DMS79 treated with DMSO at 0.1 percent for 48 hours (cell line): ENCODE results near the gene WLS.
"Not testable (repeated sequence)": the region's sequence is repeated elsewhere in the genome, so short reads cannot be mapped to it uniquely, and the experiment has no call there.

Experiments
- DNase-seq: peaks from one replicate; lab custom pipeline; 2025; lab: John Stamatoyannopoulos, UW

The WLS gene

DNA sequence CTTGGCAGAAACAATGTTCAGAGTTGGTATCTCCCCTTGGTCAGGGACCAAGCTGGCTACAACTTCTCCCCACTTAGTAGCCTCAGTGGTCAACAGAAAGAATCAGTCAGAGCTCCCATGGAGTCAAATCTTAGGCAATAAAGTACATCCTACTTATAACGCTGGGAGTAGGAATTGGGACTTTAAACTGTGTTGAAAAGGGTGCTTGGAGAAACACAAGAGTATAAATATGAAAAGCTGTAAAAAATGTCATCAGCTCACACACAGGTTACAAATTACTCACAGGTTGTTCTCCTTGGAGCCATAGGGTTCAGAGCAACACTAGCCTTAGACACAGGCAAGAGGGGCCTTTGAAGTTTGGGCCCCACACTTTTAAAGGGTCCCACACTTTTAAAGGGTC, 67.4 kb downstream of the WLS start:
- no peak for DNase-seq

DNA sequence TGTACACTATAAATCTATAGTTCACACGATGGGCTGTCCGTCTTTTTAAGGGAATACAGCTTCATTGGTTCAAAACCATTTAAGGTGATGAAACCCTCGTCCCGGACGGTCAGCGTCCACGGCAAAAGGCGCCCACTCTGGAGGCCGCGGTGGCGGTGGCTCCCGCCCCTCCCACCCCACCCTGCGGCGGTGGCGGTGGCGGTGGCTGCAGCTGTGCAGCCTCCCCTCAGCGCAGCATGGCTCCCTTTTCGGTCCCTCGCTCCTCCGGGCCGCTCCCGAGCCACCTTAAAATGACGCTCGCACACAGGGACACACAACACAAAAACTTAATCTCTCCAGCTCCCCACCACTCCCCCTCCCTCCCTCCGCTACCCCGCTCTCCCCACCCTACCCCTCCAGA, 69.1 kb downstream of the WLS start:
- no peak for DNase-seq

DNA sequence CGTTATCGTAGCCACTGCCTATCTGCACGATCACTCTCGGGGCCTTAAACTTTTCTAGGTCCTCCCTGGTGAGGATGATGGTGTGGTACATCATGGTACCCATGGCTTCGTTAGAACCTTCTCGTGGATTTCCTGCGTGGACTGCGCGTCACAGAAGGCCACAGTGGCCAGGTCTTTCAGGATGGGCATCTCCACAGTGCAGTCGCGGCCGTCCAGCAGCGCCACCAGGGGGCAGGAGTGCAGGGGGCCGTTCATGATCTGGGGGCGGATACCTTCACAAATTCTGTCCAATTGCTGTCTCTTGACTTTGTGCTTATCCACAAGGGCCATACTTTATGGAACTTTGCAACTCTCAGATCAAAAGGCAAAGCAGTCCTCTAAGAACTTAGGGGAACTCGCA, 69.6 kb downstream of the WLS start:
- DNase-seq: no peak

DNA sequence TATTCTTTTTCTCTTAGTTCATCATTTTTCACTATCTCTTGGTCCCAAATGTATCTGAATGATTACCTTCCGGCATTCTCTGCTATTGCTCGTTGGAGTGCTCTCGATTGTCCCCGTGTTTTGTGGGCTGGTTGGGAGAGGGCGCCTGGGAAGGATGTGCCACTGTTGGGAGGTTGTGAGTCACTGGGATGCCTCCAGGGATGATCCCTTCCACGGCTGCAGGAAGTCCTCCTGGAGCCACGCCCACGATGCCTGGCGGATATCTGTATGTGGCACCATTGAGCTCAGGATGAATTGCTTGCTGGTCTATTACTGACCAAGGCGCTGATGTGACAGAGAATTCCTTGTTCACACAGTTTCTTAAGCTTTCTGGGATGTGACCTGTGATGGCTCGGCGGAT, 70.7 kb downstream of the WLS start:
- DNase-seq: not testable (repeated sequence)

DNA sequence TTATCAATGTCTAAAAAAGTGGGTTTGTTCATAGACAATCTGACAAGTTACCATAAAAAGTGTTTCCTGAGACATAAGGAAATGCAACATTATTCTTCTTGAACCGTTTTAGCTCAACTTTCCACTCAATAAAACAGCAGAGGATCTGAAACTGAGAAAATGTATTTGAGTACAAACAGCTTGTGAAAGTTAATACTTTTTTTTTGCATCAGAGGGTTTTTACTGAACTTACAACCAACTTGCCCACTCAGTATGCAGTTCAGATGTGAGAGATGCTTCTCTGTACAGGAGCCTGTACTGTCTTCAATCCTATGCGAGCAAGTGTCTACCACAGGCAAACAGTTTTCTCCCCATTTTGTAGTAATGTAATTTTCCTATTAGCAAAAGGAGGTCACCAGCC, 71.4 kb downstream of the WLS start:
- DNase-seq: not testable (repeated sequence)

DNA sequence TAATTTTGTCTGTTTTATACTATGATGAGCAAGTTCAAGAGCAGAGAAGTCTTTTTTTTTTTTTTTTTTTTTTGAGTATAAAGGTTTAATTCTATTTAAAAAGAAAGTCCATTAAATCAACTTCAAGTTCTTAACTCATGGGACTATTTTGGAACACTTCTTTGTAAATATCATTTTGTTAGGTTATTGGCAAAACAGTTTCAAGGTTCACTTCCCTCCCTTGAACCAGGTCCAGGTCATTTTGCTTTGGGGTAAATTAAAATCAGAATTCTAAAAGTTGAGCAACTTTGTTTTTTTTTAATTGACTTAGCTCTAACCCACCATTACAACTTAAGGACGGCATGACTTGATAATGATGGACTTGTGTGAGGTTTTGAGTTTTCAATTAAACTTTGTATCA, 72.3 kb downstream of the WLS start:
- DNase-seq: no peak

DNA sequence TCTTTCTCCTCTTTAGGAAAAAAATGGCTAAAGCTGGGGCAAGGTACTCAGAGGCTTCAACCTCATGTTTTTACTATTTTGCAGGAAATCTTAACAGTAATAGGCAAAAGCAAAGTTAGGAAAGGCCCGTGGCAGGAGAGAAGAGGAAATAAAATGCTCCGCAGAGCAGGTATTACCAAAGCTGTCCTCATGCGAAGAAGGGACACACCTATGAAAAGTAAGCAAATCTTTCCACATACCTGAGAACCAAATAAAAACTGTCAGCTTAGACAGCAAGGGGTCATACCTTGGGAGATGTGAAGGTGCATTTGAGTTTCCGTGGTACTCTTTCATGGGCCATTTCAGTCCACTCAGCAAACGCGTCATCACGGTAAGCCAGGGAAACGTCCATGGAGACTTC, 73.5 kb downstream of the WLS start:
- DNase-seq: no peak

DNA sequence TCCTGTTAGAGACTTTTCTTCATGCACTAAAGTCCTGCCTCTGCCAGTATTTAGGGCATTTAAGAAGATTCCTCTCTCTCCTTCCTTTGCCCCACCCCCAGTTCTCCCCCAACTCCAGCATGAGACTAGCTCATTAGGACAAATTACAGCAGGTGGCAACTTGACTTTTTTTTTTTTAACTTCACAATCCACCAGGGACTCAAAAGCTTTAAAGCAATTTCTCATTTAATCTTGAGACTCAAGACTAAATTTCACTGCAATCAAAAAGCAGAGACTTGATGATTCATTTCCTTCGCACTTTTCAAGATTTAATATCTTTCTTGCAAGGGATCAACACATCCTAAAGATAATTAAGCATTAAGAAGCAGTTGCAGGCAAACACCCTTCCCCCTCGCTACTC, 74.9 kb downstream of the WLS start:
- no peak for DNase-seq

DNA sequence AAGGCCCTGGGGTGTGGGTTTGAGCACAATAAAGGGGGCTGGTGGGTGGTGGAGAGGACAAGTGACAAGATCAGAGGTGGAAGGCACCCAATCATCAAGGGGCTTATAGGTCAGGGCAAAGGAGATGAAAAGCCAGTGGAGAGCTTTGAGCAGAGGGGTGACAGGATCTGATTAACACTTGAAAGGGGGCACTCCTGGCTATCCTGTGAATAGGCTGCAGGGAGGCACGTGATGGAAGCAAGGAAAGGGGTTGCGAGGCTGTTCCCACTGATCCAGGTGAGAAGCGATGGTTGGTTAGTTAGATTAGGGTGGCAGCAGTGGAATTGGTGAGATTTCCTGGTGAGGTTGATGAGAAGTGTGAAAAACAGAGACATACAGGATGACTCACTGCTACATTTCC, 80.6 kb downstream of the WLS start:
- no peak for DNase-seq

DNA sequence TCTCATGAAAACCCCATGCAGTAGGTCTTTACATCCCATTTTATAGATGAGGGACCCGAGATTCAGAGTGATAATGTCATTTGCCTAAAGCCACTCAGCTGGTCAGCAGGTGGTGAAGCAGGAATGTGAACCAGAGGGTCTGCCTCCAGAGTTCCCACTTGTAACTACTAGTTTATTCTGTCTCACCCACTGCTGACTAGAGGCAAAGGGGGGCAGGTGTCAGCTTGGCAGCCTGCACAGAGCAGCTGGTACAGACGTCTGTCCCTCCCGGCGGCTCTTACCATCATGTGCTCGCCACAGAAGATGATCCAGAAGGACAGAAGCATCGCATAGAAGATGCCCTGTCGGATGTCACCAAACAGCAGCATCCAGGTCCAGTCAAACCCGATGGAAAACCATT, 82.4 kb downstream of the WLS start:
- DNase-seq: no peak

DNA sequence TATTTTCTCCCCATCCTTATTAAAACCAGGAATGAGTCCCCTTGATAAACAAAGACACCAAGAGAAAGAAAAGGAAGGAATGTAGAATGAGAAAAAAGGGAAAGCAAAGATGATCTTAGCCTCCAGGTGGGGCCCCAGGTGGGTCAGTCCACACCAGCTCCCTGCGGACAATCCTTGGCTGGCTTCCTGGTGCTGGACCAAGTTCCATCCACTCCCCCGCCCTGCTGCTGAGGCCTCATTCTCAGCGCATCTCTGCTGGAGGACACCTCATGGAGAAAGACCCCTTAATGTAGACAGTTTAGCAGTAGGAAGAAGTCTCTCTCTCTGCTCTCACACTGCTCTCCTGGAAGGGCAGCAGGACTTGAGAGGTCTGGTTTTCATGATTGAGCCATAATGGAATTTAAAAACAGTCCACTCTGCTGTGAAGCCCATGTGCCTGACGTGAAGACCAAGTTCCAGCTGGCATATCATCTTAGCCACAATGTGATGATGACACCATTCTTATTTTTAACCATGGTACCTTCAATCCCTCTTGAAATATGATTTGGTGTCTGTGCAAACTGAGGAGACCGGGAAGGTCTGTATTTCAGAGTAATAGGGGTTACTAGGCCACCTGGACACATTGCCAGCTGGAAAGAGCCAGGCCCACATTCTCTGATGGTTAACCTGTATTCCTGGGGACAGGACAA, 83.1 kb downstream of the WLS start:
- no peak for DNase-seq

DNA sequence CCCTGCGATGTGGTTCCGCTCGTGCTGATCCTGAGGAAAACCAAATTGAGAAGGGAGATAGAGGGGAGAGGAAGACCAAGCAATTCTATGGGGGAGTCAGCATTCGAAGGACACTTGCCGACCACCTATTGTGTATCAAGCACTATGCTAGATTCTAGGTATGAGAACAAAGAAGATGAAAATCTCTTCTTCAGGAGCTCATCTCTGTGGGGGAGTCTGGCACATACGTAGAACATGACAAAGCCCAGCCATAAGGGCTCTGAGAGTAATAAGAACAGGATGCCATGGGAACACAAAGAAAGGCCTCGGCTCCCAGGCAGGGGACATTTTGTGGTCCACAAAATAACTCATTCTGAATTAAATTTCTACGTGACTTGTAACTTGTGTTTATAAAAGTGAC, 83.7 kb downstream of the WLS start:
- DNase-seq: no peak

DNA sequence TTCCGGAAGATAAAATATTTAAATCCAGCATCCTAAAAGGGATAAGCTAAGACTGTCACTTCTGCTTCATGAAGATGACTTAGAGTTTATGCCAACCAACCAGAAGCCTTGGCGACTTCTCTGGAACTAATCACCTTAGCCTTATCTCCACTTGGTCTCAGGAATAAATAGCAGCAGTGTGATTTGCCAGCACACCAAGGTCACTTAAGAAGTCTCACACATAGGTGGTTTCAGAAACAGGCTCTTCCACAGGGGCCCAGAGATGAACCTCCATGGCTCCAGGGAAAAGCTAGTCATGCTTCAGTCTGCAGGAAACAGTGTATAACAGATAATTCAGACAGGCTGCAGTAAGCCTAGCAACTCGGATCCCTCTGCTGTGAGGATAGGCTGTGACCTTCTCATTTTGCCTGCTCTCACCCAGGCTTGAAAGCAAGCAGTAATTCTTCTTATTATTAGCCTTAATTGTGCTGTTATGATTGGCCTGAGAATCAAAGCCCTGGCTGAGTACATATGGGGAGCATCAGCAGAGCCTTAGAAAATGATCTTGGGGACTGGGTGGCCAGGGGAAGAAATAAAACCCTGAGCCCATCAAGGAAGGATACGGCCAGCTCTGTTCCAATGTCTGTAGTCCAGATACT, 84.7 kb downstream of the WLS start:
- DNase-seq: no peak

DNA sequence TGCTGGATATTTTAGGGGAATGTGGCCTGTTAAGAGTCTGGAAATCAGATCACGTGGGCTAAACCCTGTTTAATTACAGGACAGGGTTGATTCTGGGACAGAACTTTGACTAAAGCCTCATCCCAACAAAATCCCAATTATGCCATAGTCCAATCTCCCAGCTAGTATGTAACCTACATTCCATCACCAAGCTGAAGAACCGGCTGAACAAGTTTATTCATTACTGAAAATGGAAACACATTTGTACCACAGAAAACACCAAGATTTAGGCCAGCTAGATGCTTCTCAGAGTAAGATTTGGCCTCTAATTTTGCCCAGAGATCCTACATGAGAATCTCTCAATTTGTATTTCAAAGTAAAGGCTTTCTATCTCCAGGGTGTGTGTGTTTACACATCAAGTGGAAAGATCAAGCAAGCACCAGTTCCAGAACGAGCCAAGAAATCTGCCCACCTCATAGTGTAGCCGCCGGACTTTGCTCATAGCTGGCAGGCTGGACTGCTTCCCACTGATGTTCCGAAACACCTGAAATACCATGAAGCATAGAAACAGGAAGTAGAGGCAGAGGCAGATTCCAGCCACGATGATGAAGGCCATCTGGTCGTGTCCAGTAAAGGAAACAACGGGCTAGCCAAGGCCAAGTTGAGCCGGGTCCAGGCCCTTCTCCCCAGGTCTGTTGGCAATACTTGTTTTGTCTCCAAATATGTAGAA, 86.8 kb downstream of the WLS start:
- DNase-seq: no peak

DNA sequence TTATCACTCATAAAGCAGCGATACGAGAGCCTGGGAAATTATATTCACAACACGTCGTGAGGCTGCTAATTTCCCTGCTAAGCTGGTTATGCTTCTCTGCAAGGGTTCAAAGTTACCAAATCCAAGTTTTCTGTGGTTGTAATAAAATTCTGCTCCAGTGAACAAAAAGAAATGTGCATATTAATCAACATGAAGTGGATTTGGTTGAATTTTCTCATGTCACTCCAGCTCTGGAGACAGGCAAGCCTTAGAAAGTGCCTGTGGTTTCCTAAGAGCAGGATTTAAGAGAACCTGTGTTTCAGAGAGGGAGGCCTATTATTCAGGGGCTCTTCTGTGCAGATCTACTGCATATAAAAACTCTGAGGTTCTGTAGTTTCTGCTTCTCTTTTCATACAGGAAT, 87.5 kb downstream of the WLS start:
- no peak for DNase-seq

DNA sequence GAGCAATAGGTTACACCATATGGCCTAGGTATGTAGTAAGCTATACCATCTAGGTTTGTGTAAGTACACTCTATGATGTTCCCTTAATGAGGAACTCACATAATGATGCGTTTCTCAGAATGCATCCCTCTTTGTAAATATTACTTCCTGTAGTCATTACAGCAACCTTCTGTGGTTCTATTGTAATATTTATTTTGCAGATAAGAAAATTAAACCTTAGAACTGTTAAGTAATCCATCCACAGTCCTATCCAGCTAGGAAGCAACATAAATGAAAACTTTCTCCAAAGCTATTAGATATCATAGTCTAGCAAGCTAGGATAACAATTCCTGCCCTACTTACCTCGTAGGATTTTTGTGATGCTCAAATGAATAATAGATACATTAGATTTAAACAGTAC, 88.7 kb downstream of the WLS start:
- DNase-seq: no peak

DNA sequence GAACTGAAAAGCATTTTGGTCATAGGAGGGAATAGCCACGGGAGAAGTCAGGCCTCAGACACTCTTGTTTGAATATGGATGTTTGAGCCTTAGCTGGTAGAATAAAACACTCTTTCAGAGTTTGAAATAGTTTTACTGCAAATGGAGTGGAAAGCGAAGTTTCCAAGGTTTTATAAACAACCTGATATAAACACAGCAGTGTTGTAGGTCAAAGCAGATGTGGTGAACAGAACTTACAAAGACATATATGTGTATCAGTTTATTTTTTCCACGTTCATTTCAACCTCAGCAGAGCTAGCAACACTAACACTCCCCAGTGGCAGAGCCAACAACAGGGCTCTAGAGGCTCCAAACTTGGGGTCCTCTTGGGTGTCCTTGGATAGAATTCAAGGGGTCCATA, 89.9 kb downstream of the WLS start:
- no peak for DNase-seq

DNA sequence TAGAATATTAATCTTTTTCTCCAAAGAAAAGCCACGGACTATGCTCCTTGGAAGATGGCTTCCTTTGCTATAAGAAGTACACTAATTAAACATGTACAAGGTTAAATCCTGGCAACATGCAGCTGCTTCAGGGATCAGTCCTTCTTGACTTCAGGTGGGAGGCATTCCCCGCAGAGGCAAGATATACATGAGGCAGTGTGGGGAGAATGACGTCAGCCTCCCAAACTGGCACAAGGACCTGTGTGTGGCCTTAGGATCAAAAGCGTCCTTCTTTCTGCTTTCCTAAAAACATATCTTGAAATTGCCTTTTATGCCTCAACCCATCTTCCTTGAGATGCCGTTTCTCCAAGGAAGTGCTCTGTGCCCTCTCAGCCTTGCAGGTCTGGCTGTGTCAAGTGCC, 90.3 kb downstream of the WLS start:
- no peak for DNase-seq

DNA sequence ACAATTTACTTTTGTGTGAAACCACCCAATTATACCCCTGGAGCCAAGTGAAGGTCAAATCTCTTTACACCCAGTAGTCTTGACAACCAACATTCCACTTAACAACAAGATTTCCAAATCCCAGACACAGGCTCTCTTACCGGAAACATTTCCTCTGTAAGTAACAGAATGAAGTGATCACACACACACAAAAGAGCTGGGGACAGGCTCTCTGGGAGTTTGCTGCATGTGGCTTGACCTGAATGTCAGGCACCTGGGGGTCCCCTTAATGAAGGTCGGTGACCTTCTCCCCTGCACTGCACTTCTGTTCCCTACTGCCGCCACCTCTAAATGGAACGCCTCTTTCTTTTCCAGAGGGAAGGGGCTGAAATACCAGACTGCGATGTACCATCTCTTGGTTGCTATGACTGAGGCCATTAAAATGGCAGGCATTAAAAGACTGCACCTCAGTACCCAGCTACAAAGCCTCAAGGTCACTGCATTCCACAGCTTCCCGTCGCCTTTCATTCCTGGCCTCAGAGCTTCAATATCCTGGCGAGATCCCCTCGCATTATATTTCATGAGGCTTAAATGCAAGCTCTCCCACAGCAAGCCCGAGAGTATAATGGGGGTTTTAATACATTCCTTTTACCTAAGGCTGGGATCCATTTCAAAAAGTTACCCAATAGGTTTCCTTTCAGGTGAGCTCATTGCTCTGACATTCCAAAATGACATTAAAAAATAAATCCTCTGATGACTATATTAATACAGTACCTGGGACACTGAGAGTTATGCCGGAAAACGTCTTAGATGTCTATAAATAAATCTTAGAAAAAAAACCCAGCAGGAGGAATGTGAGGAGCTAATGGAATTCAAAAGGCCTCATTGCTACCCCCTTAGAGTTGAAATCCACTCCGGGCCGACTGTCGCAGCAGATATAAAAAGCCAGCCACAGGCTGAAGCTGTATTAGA, 91.0 kb downstream of the WLS start:
- DNase-seq: no peak

DNA sequence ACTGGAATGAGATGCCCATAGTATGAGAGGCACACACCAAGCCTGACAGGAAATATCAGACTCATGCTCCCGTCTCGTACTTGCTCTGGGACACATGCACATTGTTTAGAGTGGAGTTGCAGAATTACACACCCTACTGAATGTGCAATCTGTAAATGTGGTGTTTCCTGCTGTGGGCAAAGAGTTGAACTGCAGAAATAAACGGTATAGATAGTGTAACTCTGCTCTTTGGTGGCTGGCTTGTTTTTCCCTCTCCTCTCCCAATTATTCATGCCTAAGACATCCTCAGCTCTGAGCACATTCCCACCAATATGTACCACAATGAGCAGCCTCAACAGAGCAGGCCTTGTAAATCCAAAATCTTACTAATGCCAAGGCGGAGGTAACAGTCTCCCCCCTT, 91.8 kb downstream of the WLS start:
- no peak for DNase-seq

DNA sequence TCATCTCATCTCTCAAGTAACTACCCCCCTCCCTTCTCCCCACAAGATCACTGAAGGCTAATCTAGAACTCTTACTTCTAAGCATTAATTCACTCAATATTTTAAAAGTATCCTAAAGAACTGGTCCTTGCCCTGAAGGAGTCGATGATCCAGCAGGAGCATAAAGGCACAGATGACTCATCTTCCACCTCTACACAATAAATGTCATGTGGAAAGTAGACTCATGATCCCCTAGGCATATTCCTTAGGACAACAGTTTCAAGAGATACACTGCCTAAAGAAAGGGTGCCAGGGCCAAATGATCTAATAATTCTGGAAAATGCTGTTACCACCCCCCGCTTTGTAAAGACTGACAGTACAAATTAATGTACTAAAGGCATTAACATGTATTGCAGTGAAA, 96.1 kb downstream of the WLS start:
- no peak for DNase-seq

DNA sequence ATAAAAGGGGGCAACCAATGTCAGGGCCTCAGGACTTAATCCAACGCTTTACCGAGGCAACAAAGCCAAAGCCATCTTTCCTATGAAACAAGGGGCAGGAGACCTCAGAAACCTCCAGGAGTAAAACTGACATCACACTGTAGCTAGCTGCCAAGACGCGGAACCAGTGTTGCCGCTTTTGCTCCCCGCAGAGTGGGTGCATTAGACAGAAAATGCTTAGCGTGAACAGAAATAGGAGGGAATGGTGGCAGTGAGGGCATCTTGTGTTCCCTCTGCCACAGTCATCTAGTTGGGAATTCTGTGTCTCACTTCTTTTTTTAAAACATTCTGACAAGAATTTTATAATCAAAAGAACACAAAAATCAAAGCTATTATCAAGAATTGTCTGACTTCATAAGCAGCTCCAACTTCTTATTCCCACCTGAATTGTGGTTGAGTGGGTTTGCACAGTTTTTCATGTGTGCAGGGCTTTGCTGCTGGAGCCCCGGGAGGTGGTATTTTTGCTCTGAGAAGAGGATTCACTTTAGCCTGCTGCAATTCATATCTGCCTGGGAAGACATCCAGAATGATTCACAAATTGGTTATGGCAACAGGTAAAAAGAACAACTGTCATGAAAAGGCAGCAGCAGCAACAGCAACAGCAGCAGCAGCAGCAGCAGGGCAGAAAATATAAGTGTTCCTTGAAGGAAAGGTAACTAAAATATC, 99.7 kb downstream of the WLS start:
- DNase-seq: no peak
